ENCODE results near the gene HSPA1L. TPM values are rescaled to one million over a fixed set of nuclear protein-coding genes. Genes with fewer than 3 reads are reported as not detected.
"Not testable (repeated sequence)": the region's sequence is repeated elsewhere in the genome, so short reads cannot be mapped to it uniquely, and the experiment has no call there.

Gene HSPA1L
- total and polyA plus RNA-seq, 2 donors (not counting 1 experiment from before 2014, with no cell fraction given): 0.74 to 3.1 TPM

GRCh38 chr6:31795616-31796298 is 19.3 kb downstream of the HSPA1L start, which contains the start of gene VARS1:
VARS1 (minus strand) TSS chr6:31795752; CDS start chr6:31795217, 535 bp downstream.
- peak; percentile 86 to 91 for DNase-seq (ENCODE audit: low read depth in 2 of 2)
- Histone ChIP-seq H3K4me2 (ENCODE audit: extremely low read depth, insufficient read depth, low read length) (peak within 1 kb of the TSS; percentile 97), H4K20me1 (ENCODE audit: control insufficient read depth, extremely low read depth, insufficient read depth, low read length) (no peaks in the 10 kb centered on the region), H3K4me3 (replicated peaks in 1 of 4; ENCODE audit: control extremely low read depth in 1 of 4, insufficient read depth in 1 of 4, low read depth in 3 of 4, low read length in 4 of 4) (peak within 1 kb of the TSS; percentile 93 to 97 (median 94)), H3K9ac (ENCODE audit: insufficient read depth, low read length) (peak within 1 kb of the TSS; percentile 97), H3K4me1 (ENCODE audit: control insufficient read depth, extremely low read depth, insufficient read depth, low read length) (no peaks in the 10 kb centered on the region), H3K27me3 (ENCODE audit: control insufficient read depth, insufficient read depth, low read length) (no peaks in the 10 kb centered on the region), H2AFZ (ENCODE audit: low read length) (peak within 1 kb of the TSS; percentile 74), H3K79me2 (ENCODE audit: control insufficient read depth, insufficient read depth, low read length) (peaks cover 20% of the 10 kb centered on the region), H3K27ac (ENCODE audit: insufficient read depth, low read length) (peak within 1 kb of the TSS; percentile 95), H3K9me3 (ENCODE audit: control insufficient read depth, insufficient read depth, low read depth, low read length) (no peaks in the 10 kb centered on the region), H3K36me3 (ENCODE audit: control insufficient read depth, insufficient read depth, low read length) (peaks cover 1% of the 10 kb centered on the region)
- no peak for TF ChIP-seq EZH2 (IDR thresholded peaks at IDR 0.05; ENCODE audit: low read length, missing control alignments)
- TF ChIP-seq CTCF (conservative IDR thresholded peaks at IDR 0.05 in 1 of 2, IDR thresholded peaks at IDR 0.05 in 1 of 2; ENCODE audit: low read depth in 1 of 2, low read length in 2 of 2): peak; percentile 58 to 66

GRCh38 chr6:31794866-31795615 is 20.0 kb downstream of the HSPA1L start:
- Histone ChIP-seq H2AFZ (ENCODE audit: low read length) (peak overlapping the region; percentile 38), H3K36me3 (ENCODE audit: control insufficient read depth, insufficient read depth, low read length) (peaks cover 1% of the 10 kb centered on the region), H3K4me2 (ENCODE audit: extremely low read depth, insufficient read depth, low read length) (peak overlapping the region; percentile 97), H3K79me2 (ENCODE audit: control insufficient read depth, insufficient read depth, low read length) (peaks cover 20% of the 10 kb centered on the region), H3K4me1 (ENCODE audit: control insufficient read depth, extremely low read depth, insufficient read depth, low read length) (no peaks in the 10 kb centered on the region), H3K9me3 (ENCODE audit: control insufficient read depth, insufficient read depth, low read depth, low read length) (no peaks in the 10 kb centered on the region), H3K27me3 (ENCODE audit: control insufficient read depth, insufficient read depth, low read length) (no peaks in the 10 kb centered on the region), H3K4me3 (replicated peaks in 1 of 4; ENCODE audit: control extremely low read depth in 1 of 4, insufficient read depth in 1 of 4, low read depth in 3 of 4, low read length in 4 of 4) (peak overlapping the region; percentile 93 to 97 (median 94)), H3K27ac (ENCODE audit: insufficient read depth, low read length) (peak overlapping the region; percentile 95), H3K9ac (ENCODE audit: insufficient read depth, low read length) (peak overlapping the region; percentile 97), H4K20me1 (ENCODE audit: control insufficient read depth, extremely low read depth, insufficient read depth, low read length) (no peaks in the 10 kb centered on the region)
- peak in 1 of 2 donors; percentile 52 for DNase-seq (ENCODE audit: low read depth in 2 of 2)
- TF ChIP-seq CTCF (conservative IDR thresholded peaks at IDR 0.05 in 1 of 2, IDR thresholded peaks at IDR 0.05 in 1 of 2; ENCODE audit: low read depth in 1 of 2, low read length in 2 of 2) (no peak), EZH2 (IDR thresholded peaks at IDR 0.05; ENCODE audit: low read length, missing control alignments) (no peak)

- peak overlapping the region; percentile 93 to 97 (median 94) for H3K4me3 ChIP-seq (replicated peaks in 1 of 4; ENCODE audit: control extremely low read depth in 1 of 4, insufficient read depth in 1 of 4, low read depth in 3 of 4, low read length in 4 of 4)
- H3K27me3 ChIP-seq (ENCODE audit: control insufficient read depth, insufficient read depth, low read length): no peaks in the 10 kb centered on the region
- no peak overlapping the region for H2AFZ ChIP-seq (ENCODE audit: low read length)
- DNase-seq (ENCODE audit: low read depth in 2 of 2): peak; percentile 44 to 49
- TF ChIP-seq CTCF (conservative IDR thresholded peaks at IDR 0.05 in 1 of 2, IDR thresholded peaks at IDR 0.05 in 1 of 2; ENCODE audit: low read depth in 1 of 2, low read length in 2 of 2): no peak
- no peak for TF ChIP-seq EZH2 (IDR thresholded peaks at IDR 0.05; ENCODE audit: low read length, missing control alignments)
- peaks cover 20% of the 10 kb centered on the region for H3K79me2 ChIP-seq (ENCODE audit: control insufficient read depth, insufficient read depth, low read length)
- peak overlapping the region; percentile 97 for H3K4me2 ChIP-seq (ENCODE audit: extremely low read depth, insufficient read depth, low read length)
- H3K9me3 ChIP-seq (ENCODE audit: control insufficient read depth, insufficient read depth, low read depth, low read length): no peaks in the 10 kb centered on the region
- H4K20me1 ChIP-seq (ENCODE audit: control insufficient read depth, extremely low read depth, insufficient read depth, low read length): no peaks in the 10 kb centered on the region
- H3K9ac ChIP-seq (ENCODE audit: insufficient read depth, low read length): peak overlapping the region; percentile 97
- H3K27ac ChIP-seq (ENCODE audit: insufficient read depth, low read length): peak overlapping the region; percentile 95
- H3K4me1 ChIP-seq (ENCODE audit: control insufficient read depth, extremely low read depth, insufficient read depth, low read length): no peaks in the 10 kb centered on the region
- H3K36me3 ChIP-seq (ENCODE audit: control insufficient read depth, insufficient read depth, low read length): peaks cover 2% of the 10 kb centered on the region
Observed at GRCh38 chr6:31794294-31794865, 20.7 kb downstream of the HSPA1L start.

GRCh38 chr6:31793927-31794245 is 21.2 kb downstream of the HSPA1L start:
- H3K9ac ChIP-seq (ENCODE audit: insufficient read depth, low read length): not testable (repeated sequence)

More at GRCh38 chr6:31793927-31794245, 21.2 kb downstream of the HSPA1L start:
- peak overlapping the region; percentile 97 for H3K4me2 ChIP-seq (ENCODE audit: extremely low read depth, insufficient read depth, low read length)
- H3K27me3 ChIP-seq (ENCODE audit: control insufficient read depth, insufficient read depth, low read length); H3K4me1 ChIP-seq (ENCODE audit: control insufficient read depth, extremely low read depth, insufficient read depth, low read length); DNase-seq (ENCODE audit: low read depth in 2 of 2); H3K27ac ChIP-seq (ENCODE audit: insufficient read depth, low read length); H2AFZ ChIP-seq (ENCODE audit: low read length); H4K20me1 ChIP-seq (ENCODE audit: control insufficient read depth, extremely low read depth, insufficient read depth, low read length); H3K36me3 ChIP-seq (ENCODE audit: control insufficient read depth, insufficient read depth, low read length); H3K9me3 ChIP-seq (ENCODE audit: control insufficient read depth, insufficient read depth, low read depth, low read length): not testable (repeated sequence)
- H3K79me2 ChIP-seq (ENCODE audit: control insufficient read depth, insufficient read depth, low read length): peaks cover 20% of the 10 kb centered on the region
- peak overlapping the region; percentile 93 to 97 (median 94) for H3K4me3 ChIP-seq (replicated peaks in 1 of 4; ENCODE audit: control extremely low read depth in 1 of 4, insufficient read depth in 1 of 4, low read depth in 3 of 4, low read length in 4 of 4)
